HepG2 (cell line): ENCODE measurements around the gene EIF4E. TPM values are rescaled to one million over a fixed set of nuclear protein-coding genes. Genes with fewer than 3 reads are reported as not detected.

Experiments used
- ATAC-seq: fragments of 200-7000 bp; cut with Tn5 transposase; 3 replicates; pipeline ENCODE4 v1.9.1; 2020; ENCODE audit warnings: mild to moderate bottlenecking, moderate library complexity
- BruUV-seq: library from RNA; stranded (reverse); fragments of 400-500 nt; replicated peaks from 2 replicates; lab custom pipeline; 2021; lab: Mats Ljungman, UMichigan
- CTCF ChIA-PET: fragments of 300-600 bp; formaldehyde crosslinking; extraction: SDS; loops from one replicate; lab custom pipeline; 2021; ENCODE audit warnings: low total read pairs, inconsistent platforms, low intra/inter-chr PET ratio; lab: Yijun Ruan, JAX
- POLR2A ChIA-PET: fragments of 350-600 bp; sonication (Branson Sonifier 250); formaldehyde crosslinking; loops from one replicate; lab custom pipeline; 2020; ENCODE audit warnings: antibody characterized with exemption, inconsistent platforms; lab: Yijun Ruan, JAX
- DNase-seq: peaks from one replicate; pipeline ENCODE4 v3.0.0-alpha.2; 2015; ENCODE audit warnings: low spot score
- FAIRE-seq: peaks from 3 replicates; lab custom pipeline; 2011; peaks lifted over from hg19 to GRCh38; lab: Jason Lieb, UNC
- H2AFZ ChIP-seq: one replicate; pipeline ENCODE4 v1.6.1; 2011; ENCODE audit warnings: low read length, inconsistent platforms
- H3K27ac ChIP-seq: fragments of 300-600 bp; 3 replicates; pipeline ENCODE4 v1.8.0; 2011; ENCODE audit warnings: mixed run types, mild to moderate bottlenecking, mixed read lengths, low read length, inconsistent platforms; ENCODE audit not compliant: insufficient read depth; ENCODE audit errors: extremely low read length
- H3K27me3 ChIP-seq, 2 experiments: fragments of 200-600 bp in 1 of 2; 2 replicates in 1 of 2; 3 replicates in 1 of 2; pipeline versions ENCODE4 v1.6.0 to v1.8.0; 2011; ENCODE audit warnings: low read length in 2 of 2, mild to moderate bottlenecking in 2 of 2, moderate library complexity in 2 of 2, inconsistent platforms in 1 of 2; ENCODE audit not compliant: insufficient read depth in 2 of 2, control insufficient read depth in 1 of 2
- H3K36me3 ChIP-seq, 2 experiments: fragments of 200-600 bp in 1 of 2; replicated peaks in 1 of 2; 2 replicates in 1 of 2; 3 replicates in 1 of 2; pipeline versions ENCODE4 v1.5.1 to v1.8.0; 2011; ENCODE audit warnings: low read length in 2 of 2, inconsistent platforms in 1 of 2; ENCODE audit not compliant: insufficient read depth in 2 of 2, control insufficient read depth in 1 of 2
- H3K4me1 ChIP-seq: 2 replicates; pipeline ENCODE4 v1.5.1; 2012; ENCODE audit warnings: low read length, inconsistent platforms; ENCODE audit not compliant: insufficient read depth
- H3K4me2 ChIP-seq: 2 replicates; pipeline ENCODE4 v1.6.0; 2011; ENCODE audit warnings: low read depth, low read length, inconsistent platforms
- H3K4me3 ChIP-seq, 3 experiments: fragments of 200-600 bp in 1 of 3; sonication (generic), shearing (Covaris generic) in 1 of 3; replicated peaks in 1 of 3; 2 replicates each; pipeline ENCODE4 v1.5.1; 2011 to 2016; ENCODE audit warnings: low read length in 3 of 3, inconsistent platforms in 2 of 3, low read depth in 2 of 3, mild to moderate bottlenecking in 2 of 3, control low read depth in 1 of 3, mixed read lengths in 1 of 3; ENCODE audit not compliant: insufficient read depth in 1 of 3
- H3K79me2 ChIP-seq: one replicate; pipeline ENCODE4 v1.6.1; 2011; ENCODE audit warnings: low read length, inconsistent platforms; ENCODE audit not compliant: insufficient read depth
- H3K9ac ChIP-seq: 2 replicates; pipeline ENCODE4 v1.6.0; 2011; ENCODE audit warnings: mild to moderate bottlenecking, low read depth, low read length, inconsistent platforms; ENCODE audit not compliant: insufficient read depth
- H3K9me3 ChIP-seq: 2 replicates; pipeline ENCODE4 v1.5.1; 2012; ENCODE audit warnings: mild to moderate bottlenecking, low read length
- H4K20me1 ChIP-seq: 2 replicates; pipeline ENCODE4 v1.6.0; 2011; ENCODE audit warnings: inconsistent platforms, mild to moderate bottlenecking, low read length, moderate library complexity; ENCODE audit not compliant: insufficient read depth
- ETV5 ChIP-seq: IDR thresholded peaks from 2 replicates; pipeline ENCODE4 v1.6.1; 2018; ENCODE audit warnings: missing biosample characterization, missing genetic modification reagents, inconsistent platforms, borderline replicate concordance
- GABPA ChIP-seq, 2 experiments: IDR thresholded peaks; 2 replicates each; pipeline ENCODE4 v1.6.1; 2011 to 2016; ENCODE audit warnings: low read depth in 2 of 2, low read length in 1 of 2, missing biosample characterization in 1 of 2, missing genetic modification characterization in 1 of 2
- MAFK ChIP-seq, 2 experiments: IDR thresholded peaks in 1 of 2; conservative IDR thresholded peaks in 1 of 2; 2 replicates each; pipeline ENCODE4 v1.6.1; 2011; ENCODE audit warnings: improper control_type of control experiment in 2 of 2, low read length in 2 of 2
- NCOA2 ChIP-seq: sonication (generic); formaldehyde crosslinking; IDR thresholded peaks from 2 replicates; pipeline ENCODE4 v1.8.0; 2022; ENCODE audit warnings: inconsistent platforms
- PRPF4 ChIP-seq: fragments of 200-400 bp; formaldehyde crosslinking; IDR thresholded peaks from 2 replicates; pipeline ENCODE4 v1.6.1; 2016; ENCODE audit warnings: low read length, low read depth; ENCODE audit not compliant: poor library complexity, severe bottlenecking
- SIX1 ChIP-seq: sonication (generic); formaldehyde crosslinking; IDR thresholded peaks from 2 replicates; pipeline ENCODE4 v1.4.0; 2020; ENCODE audit warnings: missing genetic modification reagents, borderline replicate concordance
- SIX4 ChIP-seq: sonication (generic); formaldehyde crosslinking; IDR thresholded peaks from 2 replicates; pipeline ENCODE4 v1.4.0; 2020; ENCODE audit warnings: missing genetic modification reagents
- YEATS2 ChIP-seq: sonication (generic); formaldehyde crosslinking; IDR thresholded peaks from 2 replicates; pipeline ENCODE4 v1.4.0; 2020; ENCODE audit warnings: missing genetic modification reagents, borderline replicate concordance
- ZFP41 ChIP-seq: sonication (generic); formaldehyde crosslinking; IDR thresholded peaks from 2 replicates; pipeline ENCODE4 v1.4.0; 2020; ENCODE audit warnings: mild to moderate bottlenecking, missing genetic modification reagents, borderline replicate concordance
- ZNF253 ChIP-seq: sonication (generic); formaldehyde crosslinking; IDR thresholded peaks from 2 replicates; pipeline ENCODE4 v1.8.0; 2022; ENCODE audit warnings: mild to moderate bottlenecking, missing genetic modification reagents, borderline replicate concordance
- ZNF33B ChIP-seq: sonication (generic); formaldehyde crosslinking; IDR thresholded peaks from 2 replicates; pipeline ENCODE4 v1.5.1; 2020; ENCODE audit warnings: mild to moderate bottlenecking, missing genetic modification reagents
- ZNF503 ChIP-seq: sonication (generic); formaldehyde crosslinking; IDR thresholded peaks from 2 replicates; pipeline ENCODE4 v1.4.0; 2020; ENCODE audit warnings: missing genetic modification reagents
- ZNF512B ChIP-seq: sonication (generic); formaldehyde crosslinking; IDR thresholded peaks from 2 replicates; pipeline ENCODE4 v1.5.1; 2020; ENCODE audit warnings: missing genetic modification reagents, mild to moderate bottlenecking, borderline replicate concordance
- ZNF883 ChIP-seq: sonication (generic); formaldehyde crosslinking; IDR thresholded peaks from 2 replicates; pipeline ENCODE4 v1.5.1; 2020; ENCODE audit warnings: mild to moderate bottlenecking, missing genetic modification reagents; ENCODE audit errors: not compliant biosample characterization
- WGBS: methylation state at CpG from one replicate; pipeline ENCODE4 v1.1.6; 2017; ENCODE audit warnings: low lambda C conversion rate; 5-methylcytosine and 5-hydroxymethylcytosine counted together
- in situ Hi-C: cut with HindIII; loops from 2 replicates; pipeline ENCODE4 v1.10.0; 2017; ENCODE audit warnings: low pct_unique_long_range_greater_than_20kb; ENCODE audit not compliant: extremely low pct_ligation_motif_present
- intact Hi-C: fragments of 100-400 bp; cut with micrococcal nuclease; formaldehyde crosslinking; loops from one replicate; pipeline ENCODE4 v1.10.0; 2022; ENCODE audit not compliant: unreplicated experiment
- polyA plus RNA-seq, 8 experiments: library from polyadenylated mRNA; depleted of rRNA in 3 of 8; stranded (reverse) in 7 of 8; unstranded in 1 of 8; fragments of >200 nt; fragmentation: Illumina TruSeq in 4 of 8; extraction: Trizol in 4 of 8; gene quantifications; 2 replicates each; pipeline versions ENCODE4 v1.2.1 to v1.2.3, GENCODE V29; 2011 to 2016; ENCODE audit warnings: low read depth in 4 of 8, missing spikeins in 1 of 8, mixed read lengths in 1 of 8; ENCODE audit not compliant: insufficient read depth in 1 of 8
- total RNA-seq, 5 experiments: library from RNA; depleted of rRNA; stranded (reverse); fragments of >200 nt; fragmentation: Illumina TruSeq; extraction: Trizol; gene quantifications; 2 replicates each; pipeline ENCODE4 v1.2.3, GENCODE V29; 2016; ENCODE audit warnings: low read depth in 1 of 5
- TF ChIP-seq, protein P1 (sequence below): IDR thresholded peaks from 2 replicates; pipeline ENCODE4 v1.6.1; 2018; ENCODE audit warnings: missing genetic modification reagents, mild to moderate bottlenecking, missing compliant biosample characterization

EIF4E gene
- total and polyA plus RNA-seq, 2 of the 13 experiments (the other 11 are each of a cell fraction or from before 2014, with no cell fraction given), result 50.8 to 194 TPM

- TF ChIP-seq, protein P1, sequence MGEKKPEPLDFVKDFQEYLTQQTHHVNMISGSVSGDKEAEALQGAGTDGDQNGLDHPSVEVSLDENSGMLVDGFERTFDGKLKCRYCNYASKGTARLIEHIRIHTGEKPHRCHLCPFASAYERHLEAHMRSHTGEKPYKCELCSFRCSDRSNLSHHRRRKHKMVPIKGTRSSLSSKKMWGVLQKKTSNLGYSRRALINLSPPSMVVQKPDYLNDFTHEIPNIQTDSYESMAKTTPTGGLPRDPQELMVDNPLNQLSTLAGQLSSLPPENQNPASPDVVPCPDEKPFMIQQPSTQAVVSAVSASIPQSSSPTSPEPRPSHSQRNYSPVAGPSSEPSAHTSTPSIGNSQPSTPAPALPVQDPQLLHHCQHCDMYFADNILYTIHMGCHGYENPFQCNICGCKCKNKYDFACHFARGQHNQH (CRISPR knock-in tag), result no peak
- TF ChIP-seq ZNF253 (CRISPR knock-in tag) (no peak), ZFP41 (CRISPR knock-in tag) (no peak), ZNF512B (no peak), ZNF33B (CRISPR knock-in tag) (no peak)
Measured at GRCh38 chr4:98861100-98861884, 67.6 kb downstream of the EIF4E start (continued).

GRCh38 chr4:98851806-98852205, 77.1 kb downstream of the EIF4E start:
- Histone ChIP-seq H3K9ac (no peak overlapping the region), H2AFZ (no peak overlapping the region), H3K4me1 (peaks cover 10% of the 10 kb centered on the region; the same call in 1 of the 2 replicates), H3K9me3 (no peaks in the 10 kb centered on the region), H3K4me2 (no peak overlapping the region; the same call in 1 of the 2 replicates), H3K27ac (no peak overlapping the region), H3K4me3 (no peak overlapping the region), H3K79me2 (no peaks in the 10 kb centered on the region), H4K20me1 (no peaks in the 10 kb centered on the region), H3K27me3 (0 out of 5 replicates have a peak, but pooled peaks cover 0 to 3% of the 10 kb centered on the region in 2 experiments), H3K36me3 (no peaks in the 10 kb centered on the region)
- 10% methylated on average over 3 of the region's 3 CpGs for WGBS
- CTCF ChIA-PET, result no interaction called here
- intact Hi-C loops, result no loop called here
- POLR2A ChIA-PET, result no interaction called here
- DNase-seq, result no peak
- in situ Hi-C loops, result no loop called here
- no peak; the same call in 2 of the 3 replicates for ATAC-seq
- no peak for TF ChIP-seq NCOA2
- no peak for TF ChIP-seq ZNF503 (CRISPR knock-in tag)
- TF ChIP-seq ETV5 (CRISPR knock-in tag), result peak; percentile 12; the same call in 1 of the 2 replicates
- no peak for TF ChIP-seq YEATS2
- no peak for TF ChIP-seq ZNF883 (CRISPR knock-in tag)
- peak; percentile 21; the same call in 1 of the 2 replicates for TF ChIP-seq SIX1 (CRISPR knock-in tag)
- TF ChIP-seq MAFK (conservative IDR thresholded peaks at IDR 0.05 in 1 of 2, IDR thresholded peaks at IDR 0.05 in 1 of 2; ENCODE audit: low read length in 2 of 2), result no peak
- TF ChIP-seq GABPA (IDR thresholded peaks at IDR 0.05; ENCODE audit: low read depth, low read length), result no peak
- peak; percentile 49; the same call in 1 of the 2 replicates for TF ChIP-seq GABPA (CRISPR knock-in tag; IDR thresholded peaks at IDR 0.05; ENCODE audit: low read depth)
- 0 out of 2 replicates have a peak, but pooled peaks have one; percentile 40 for TF ChIP-seq SIX4 (CRISPR knock-in tag)
- TF ChIP-seq PRPF4, result no peak
- FAIRE-seq, result no peak
- BruUV-seq, result no TSS peak
